K562 treated with DMSO at 1 percent for 12 hours (cell line): Measurements from ENCODE around the gene HIPK2. TPM values are rescaled to one million over a fixed set of nuclear protein-coding genes. Genes with fewer than 3 reads are reported as not detected.

Experiments used
- total RNA-seq: library from RNA; unstranded; fragments of 300-600 nt; gene quantifications from 2 replicates; pipeline ENCODE4 v1.2.3, GENCODE V29; 2022; ENCODE audit not compliant: insufficient read depth

HIPK2 gene
- total RNA-seq, result 1.4 and 9.7 TPM in 2 replicates

GRCh38 chr7:139777948-139778841 is at the start of gene HIPK2:
HIPK2 (minus strand) TSS chr7:139777998; CDS start chr7:139777623, 375 bp downstream.

GRCh38 chr7:139523199-139523941 is 254.4 kb downstream of the HIPK2 start, which contains the start of gene CLEC2L:
CLEC2L (plus strand) TSS chr7:139523685; CDS start chr7:139523928, 243 bp downstream.

Other genes starting within 250 kb of the HIPK2 start
- gene TBXAS1, start 51.3 kb upstream of the HIPK2 start, total RNA-seq, result 3.0 and 5.0 TPM in 2 replicates